ENCODE data around the gene ADGRL2.

GRCh38 chr1:81847063-81847462 lies 46.3 kb downstream of the ADGRL2 start:
- TF ChIP-seq, protein P1, sequence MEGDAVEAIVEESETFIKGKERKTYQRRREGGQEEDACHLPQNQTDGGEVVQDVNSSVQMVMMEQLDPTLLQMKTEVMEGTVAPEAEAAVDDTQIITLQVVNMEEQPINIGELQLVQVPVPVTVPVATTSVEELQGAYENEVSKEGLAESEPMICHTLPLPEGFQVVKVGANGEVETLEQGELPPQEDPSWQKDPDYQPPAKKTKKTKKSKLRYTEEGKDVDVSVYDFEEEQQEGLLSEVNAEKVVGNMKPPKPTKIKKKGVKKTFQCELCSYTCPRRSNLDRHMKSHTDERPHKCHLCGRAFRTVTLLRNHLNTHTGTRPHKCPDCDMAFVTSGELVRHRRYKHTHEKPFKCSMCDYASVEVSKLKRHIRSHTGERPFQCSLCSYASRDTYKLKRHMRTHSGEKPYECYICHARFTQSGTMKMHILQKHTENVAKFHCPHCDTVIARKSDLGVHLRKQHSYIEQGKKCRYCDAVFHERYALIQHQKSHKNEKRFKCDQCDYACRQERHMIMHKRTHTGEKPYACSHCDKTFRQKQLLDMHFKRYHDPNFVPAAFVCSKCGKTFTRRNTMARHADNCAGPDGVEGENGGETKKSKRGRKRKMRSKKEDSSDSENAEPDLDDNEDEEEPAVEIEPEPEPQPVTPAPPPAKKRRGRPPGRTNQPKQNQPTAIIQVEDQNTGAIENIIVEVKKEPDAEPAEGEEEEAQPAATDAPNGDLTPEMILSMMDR (IDR thresholded peaks at IDR 0.05): no peak
- TF ChIP-seq POLR2A (IDR thresholded peaks at IDR 0.05): no peak

Measured in testis (tissue), 2 donors.